Right ventricle myocardium superior (tissue), 1 donor: Measurements from ENCODE around the gene R3HCC1L. TPM values are rescaled to one million over a fixed set of nuclear protein-coding genes. Genes with fewer than 3 reads are reported as not detected.
A peak's percentile ranks its signal among the peaks of the same experiment; 100 is the strongest.
"Not testable (repeated sequence)": the region's sequence is repeated elsewhere in the genome, so short reads cannot be mapped to it uniquely, and the experiment has no call there.

Experiments
- ATAC-seq: fragments of 200-7000 bp; cut with Tn5 transposase; one replicate; pipeline ENCODE4 v1.9.1; 2020; ENCODE audit warnings: mild to moderate bottlenecking; ENCODE audit not compliant: poor library complexity
- DNase-seq: peaks from one replicate; pipeline ENCODE4 v3.0.0-alpha.2; 2020
- intact Hi-C: fragments of 100-400 bp; cut with DNase I; formaldehyde crosslinking; loops from one replicate; pipeline ENCODE4 v1.11.2; 2022
- total RNA-seq: library from RNA; stranded (reverse); fragmentation: NEBNext Ultra II Directional; extraction: Animal tissue kit (Norgen Biotek cat#: 25700); gene quantifications from one replicate; pipeline ENCODE4 v1.2.1, GENCODE V29; 2021
- donor health status: DM: no; HTN: yes; CAD: no; lungs with severe emphysema.

The R3HCC1L gene
- total RNA-seq, 1 donor from 2014 or later = 4.9 TPM

- intact Hi-C loops = no loop called here
- DNase-seq (no peak), ATAC-seq (no peak)
Observed at GRCh38 chr10:98212196-98212595, 77.7 kb downstream of the R3HCC1L start.

DNA sequence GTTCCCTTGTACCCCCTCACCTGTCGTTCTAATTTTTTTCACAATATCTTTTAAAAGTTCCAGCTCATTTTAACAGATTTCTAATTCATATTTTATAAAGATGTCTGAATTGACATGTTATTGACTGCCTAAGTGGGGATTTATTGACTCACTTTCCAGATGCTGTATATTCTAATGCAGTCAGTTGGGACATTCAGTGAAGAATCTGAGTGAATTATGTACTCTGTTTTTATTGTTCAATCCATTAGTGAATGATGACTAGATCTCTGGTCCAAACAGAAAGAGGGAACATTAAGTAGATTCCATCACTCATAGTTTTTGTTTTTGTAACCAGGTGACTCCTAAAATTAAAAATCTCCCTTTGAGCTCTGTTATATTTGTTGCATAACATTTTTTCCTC is 79.3 kb downstream of the R3HCC1L start:
- DNase-seq (no peak), ATAC-seq (no peak)
- intact Hi-C loops = no loop called here

GRCh38 chr10:98215373-98215772 is 80.9 kb downstream of the R3HCC1L start:
- no peak for DNase-seq
- intact Hi-C loops = no loop called here
- ATAC-seq = no peak

- intact Hi-C loops = no loop called here
- DNase-seq (no peak), ATAC-seq (no peak)
Observed at GRCh38 chr10:98217801-98218200, 83.3 kb downstream of the R3HCC1L start.

DNA sequence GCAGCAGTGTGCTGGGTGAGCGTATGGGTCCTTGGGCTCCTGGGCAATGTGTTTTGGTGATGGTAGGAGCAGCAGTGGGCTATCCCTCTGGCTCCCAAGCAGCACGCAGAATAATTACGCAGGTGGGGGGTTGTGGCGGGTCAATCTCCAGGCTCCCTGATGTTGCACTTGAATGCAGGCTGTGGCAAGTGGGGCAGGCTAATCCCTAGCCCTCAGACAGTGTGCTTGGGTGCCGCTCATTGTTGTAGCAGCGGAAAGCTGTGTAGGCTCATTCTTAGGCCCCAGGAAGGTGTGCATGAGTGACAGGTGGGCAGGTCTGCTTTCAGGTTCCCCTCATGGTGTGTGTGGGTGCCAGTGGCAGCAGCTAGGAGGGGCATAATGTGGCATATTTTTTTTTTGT is 89.4 kb downstream of the R3HCC1L start:
- DNase-seq (no peak), ATAC-seq (no peak)
- intact Hi-C loops = no loop called here

GRCh38 chr10:98224509-98224908 is 90.1 kb downstream of the R3HCC1L start:
- DNase-seq (no peak), ATAC-seq (no peak)
- intact Hi-C loops = no loop called here

- intact Hi-C loops = no loop called here
- ATAC-seq = no peak
- no peak for DNase-seq
Observed at GRCh38 chr10:98224996-98225395, 90.5 kb downstream of the R3HCC1L start.

DNA sequence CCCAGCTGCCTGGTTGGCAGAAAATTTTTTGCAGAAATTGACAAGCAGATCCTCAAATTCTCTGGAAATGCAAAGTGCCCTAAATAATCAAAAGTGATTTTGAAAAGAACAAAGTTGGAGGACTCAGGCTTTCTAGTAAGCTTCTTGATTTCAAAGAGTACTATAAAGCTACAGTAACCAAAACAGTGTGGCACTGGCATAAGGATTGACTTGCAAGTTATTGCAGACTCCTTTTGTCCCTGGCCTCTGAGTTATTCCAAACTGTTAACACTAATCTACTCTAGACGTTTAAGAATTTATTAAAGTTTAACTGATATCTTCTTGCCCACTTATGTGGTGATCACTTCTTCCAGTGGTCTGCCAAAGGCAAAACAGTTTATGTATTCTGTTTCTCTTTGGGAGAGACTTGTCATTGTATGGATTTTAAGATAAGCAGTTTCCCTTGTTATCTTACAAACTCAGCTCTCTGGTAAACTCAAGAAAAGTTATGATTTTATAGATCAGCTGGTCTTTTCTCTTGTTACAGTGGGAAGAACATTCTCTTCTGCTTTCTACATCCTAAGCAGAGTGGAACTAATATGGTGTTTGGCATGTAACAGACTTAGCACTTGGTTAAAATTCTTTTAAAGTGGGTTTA is 92.2 kb downstream of the R3HCC1L start:
- ATAC-seq (no peak), DNase-seq (no peak)
- intact Hi-C loops = no loop called here

- intact Hi-C loops, DNase-seq, ATAC-seq: not testable (repeated sequence)
Observed at GRCh38 chr10:98227713-98228112, 93.3 kb downstream of the R3HCC1L start.

GRCh38 chr10:98228266-98228665 is 93.8 kb downstream of the R3HCC1L start:
- intact Hi-C loops, ATAC-seq, DNase-seq: not testable (repeated sequence)

GRCh38 chr10:98231417-98231816 is 97.0 kb downstream of the R3HCC1L start:
- DNase-seq (no peak), ATAC-seq (no peak)
- intact Hi-C loops = no loop called here

DNA sequence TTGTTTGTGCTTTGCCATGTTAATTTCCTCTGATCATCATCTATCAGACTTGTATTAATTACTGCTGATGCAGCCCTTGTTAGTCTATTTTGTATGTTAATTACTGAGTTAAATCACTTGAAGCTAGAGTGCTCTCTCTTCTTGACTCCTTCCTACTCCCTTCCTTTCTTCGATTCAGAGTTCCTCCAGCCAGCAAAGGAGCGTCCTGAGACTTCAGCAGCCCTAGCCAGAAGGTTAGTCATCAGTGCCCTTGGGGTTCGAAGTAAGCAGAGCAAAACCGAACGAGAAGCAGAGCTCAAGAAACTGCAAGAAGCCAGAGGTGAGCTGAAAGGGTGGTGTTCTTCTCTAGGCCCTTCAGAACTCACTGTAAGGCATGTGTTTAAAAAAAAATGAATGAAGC is 101.4 kb downstream of the R3HCC1L start:
- DNase-seq (no peak), ATAC-seq (peak; percentile 25)
- intact Hi-C loops = no loop called here

- no peak for ATAC-seq
- intact Hi-C loops = no loop called here
- DNase-seq = no peak
Observed at GRCh38 chr10:98236862-98237261, 102.4 kb downstream of the R3HCC1L start.

GRCh38 chr10:98238391-98238790 is 103.9 kb downstream of the R3HCC1L start:
- ATAC-seq (no peak), DNase-seq (no peak)
- intact Hi-C loops = no loop called here

- DNase-seq (no peak), ATAC-seq (no peak)
- intact Hi-C loops = no loop called here
Observed at GRCh38 chr10:98240524-98240923, 106.1 kb downstream of the R3HCC1L start.

GRCh38 chr10:98242823-98243222 is 108.4 kb downstream of the R3HCC1L start:
- DNase-seq (no peak), ATAC-seq (no peak)
- intact Hi-C loops = no loop called here

- intact Hi-C loops = no loop called here
- ATAC-seq = no peak
- no peak for DNase-seq
Observed at GRCh38 chr10:98244141-98244540, 109.7 kb downstream of the R3HCC1L start.

- intact Hi-C loops = no loop called here
- ATAC-seq (no peak), DNase-seq (no peak)
Observed at GRCh38 chr10:98244586-98244985, 110.1 kb downstream of the R3HCC1L start.

DNA sequence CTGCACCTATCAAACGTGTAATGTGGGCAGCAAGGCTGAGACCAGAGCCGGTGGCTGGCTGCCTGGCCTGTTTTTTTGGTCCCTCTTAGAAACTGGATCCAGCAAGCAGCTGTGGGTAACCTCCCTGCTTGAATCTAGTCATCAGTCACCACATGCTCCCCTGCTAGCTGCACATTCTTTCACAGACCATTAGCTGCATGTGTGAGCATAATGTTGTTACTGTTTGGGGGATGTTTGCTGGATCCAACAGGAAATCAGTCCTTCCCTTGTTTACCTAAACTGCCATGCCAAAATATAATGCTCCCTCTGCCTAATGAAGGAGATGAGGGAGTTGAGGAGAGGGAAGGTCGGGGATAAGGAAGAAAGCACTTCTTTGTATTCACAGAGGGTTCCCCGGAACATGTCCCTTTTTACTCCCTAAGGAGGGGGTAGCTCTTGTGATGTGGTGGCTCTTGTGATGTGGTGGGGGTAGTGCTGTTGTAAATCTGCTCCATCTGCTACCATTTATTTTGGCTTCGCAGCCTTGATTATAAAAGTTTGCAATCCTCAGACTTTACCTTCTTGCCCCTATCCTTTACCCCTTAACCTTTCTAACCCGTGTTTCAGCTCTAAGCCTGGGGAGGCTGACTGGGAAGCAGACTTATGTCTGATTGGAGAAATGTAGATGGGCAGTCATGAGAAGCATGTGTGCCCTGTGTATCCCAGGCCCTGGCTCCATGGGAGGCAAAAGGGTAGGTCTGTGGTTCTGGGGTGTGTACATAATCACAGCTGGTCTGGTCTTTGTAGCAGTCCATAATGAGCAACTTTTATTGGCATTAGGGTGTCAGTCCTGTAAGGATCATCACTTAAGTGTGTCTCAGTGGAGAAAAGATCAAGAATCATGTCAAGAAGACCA is 112.7 kb downstream of the R3HCC1L start:
- DNase-seq = no peak
- intact Hi-C loops = no loop called here
- no peak for ATAC-seq

- intact Hi-C loops = no loop called here
- ATAC-seq = no peak
- DNase-seq = no peak
Observed at GRCh38 chr10:98248018-98248417, 113.6 kb downstream of the R3HCC1L start.
